GM18909 (cell line): Measurements from ENCODE around the gene EEA1.

Experiments
- ATAC-seq: cut with Tn5 transposase; IDR thresholded peaks from one replicate; pipeline ENCODE4 v1.9.1; 2021; ENCODE audit warnings: mild to moderate bottlenecking; ENCODE audit not compliant: unreplicated experiment, poor library complexity

EEA1 gene

GRCh38 chr12:92726850-92727249 lies 202.2 kb downstream of the EEA1 start:
- no peak for ATAC-seq

GRCh38 chr12:92722897-92723296 lies 206.2 kb downstream of the EEA1 start:
- no peak for ATAC-seq

- no peak for ATAC-seq
Measured at GRCh38 chr12:92721656-92722055, 207.4 kb downstream of the EEA1 start.

- no peak for ATAC-seq
Measured at GRCh38 chr12:92721130-92721529, 208.0 kb downstream of the EEA1 start.
